Measurements from ENCODE around the gene CST1. TPM values are rescaled to one million over a fixed set of nuclear protein-coding genes. Genes with fewer than 3 reads are reported as not detected.
"Not testable (repeated sequence)": the region's sequence is repeated elsewhere in the genome, so short reads cannot be mapped to it uniquely, and the experiment has no call there.

CST1 gene
- total and polyA plus RNA-seq, 2 experiments from 2014 or later, result 12.8 to 13.6 TPM

- no peak for DNase-seq (ENCODE audit: low spot score)
- H3K36me3 ChIP-seq (replicated peaks; ENCODE audit: insufficient read depth, low read depth), result no peaks in the 10 kb centered on the region
- 96% methylated on average over 2 of the region's 2 CpGs for WGBS (ENCODE audit: low lambda C conversion rate, missing lambda C conversion rate)
- no peak for TF ChIP-seq EZH2phosphoT487 (IDR thresholded peaks at IDR 0.05; ENCODE audit: low read depth, severe bottlenecking, unreplicated experiment)
- TF ChIP-seq CTCF (IDR thresholded peaks at IDR 0.05; ENCODE audit: poor library complexity), result no peak
- TF ChIP-seq EZH2 (IDR thresholded peaks at IDR 0.05; ENCODE audit: borderline replicate concordance), result no peak
- no peaks in the 10 kb centered on the region for H3K9me2 ChIP-seq (replicated peaks; ENCODE audit: insufficient read depth)
- no peak overlapping the region for H3K4me2 ChIP-seq
- no peak overlapping the region for H3K27ac ChIP-seq
- no peaks in the 10 kb centered on the region for H3K79me2 ChIP-seq
- H3K4me3 ChIP-seq, result no peak overlapping the region
- no peaks in the 10 kb centered on the region for H3K9me3 ChIP-seq (ENCODE audit: low read depth)
- no peaks in the 10 kb centered on the region for H3K27me3 ChIP-seq
- H2AFZ ChIP-seq, result no peak overlapping the region
- no peaks in the 10 kb centered on the region for H4K20me1 ChIP-seq (ENCODE audit: insufficient read depth, poor library complexity, severe bottlenecking)
- no peaks in the 10 kb centered on the region for H3K4me1 ChIP-seq (ENCODE audit: insufficient read depth)
These were observed 5.5 kb downstream of the CST1 start for GRCh38 chr20:23745247-23745646.

GRCh38 chr20:23744817-23745216 lies 5.9 kb downstream of the CST1 start:
- H3K4me3 ChIP-seq, result no peak overlapping the region
- H3K9me2 ChIP-seq (replicated peaks; ENCODE audit: insufficient read depth), result no peaks in the 10 kb centered on the region
- DNase-seq (ENCODE audit: low spot score), result no peak
- no peaks in the 10 kb centered on the region for H4K20me1 ChIP-seq (ENCODE audit: insufficient read depth, poor library complexity, severe bottlenecking)
- no peaks in the 10 kb centered on the region for H3K9me3 ChIP-seq (ENCODE audit: low read depth)
- WGBS (ENCODE audit: low lambda C conversion rate, missing lambda C conversion rate), result 78% methylated on average over 1 of the region's 1 CpG
- no peaks in the 10 kb centered on the region for H3K4me1 ChIP-seq (ENCODE audit: insufficient read depth)
- TF ChIP-seq EZH2phosphoT487 (IDR thresholded peaks at IDR 0.05; ENCODE audit: low read depth, severe bottlenecking, unreplicated experiment), result no peak
- no peak for TF ChIP-seq CTCF (IDR thresholded peaks at IDR 0.05; ENCODE audit: poor library complexity)
- no peak for TF ChIP-seq EZH2 (IDR thresholded peaks at IDR 0.05; ENCODE audit: borderline replicate concordance)
- no peaks in the 10 kb centered on the region for H3K27me3 ChIP-seq
- no peak overlapping the region for H2AFZ ChIP-seq
- H3K79me2 ChIP-seq, result no peaks in the 10 kb centered on the region
- H3K4me2 ChIP-seq, result no peak overlapping the region
- H3K36me3 ChIP-seq (replicated peaks; ENCODE audit: insufficient read depth, low read depth), result no peaks in the 10 kb centered on the region
- no peak overlapping the region for H3K27ac ChIP-seq

- not testable (repeated sequence) for H3K27ac ChIP-seq; H3K36me3 ChIP-seq (replicated peaks; ENCODE audit: insufficient read depth, low read depth); H3K27me3 ChIP-seq; DNase-seq (ENCODE audit: low spot score); H4K20me1 ChIP-seq (ENCODE audit: insufficient read depth, poor library complexity, severe bottlenecking); H3K79me2 ChIP-seq; H2AFZ ChIP-seq; H3K4me2 ChIP-seq; H3K4me1 ChIP-seq (ENCODE audit: insufficient read depth); H3K9me3 ChIP-seq (ENCODE audit: low read depth); H3K9me2 ChIP-seq (replicated peaks; ENCODE audit: insufficient read depth); H3K4me3 ChIP-seq
- WGBS (ENCODE audit: low lambda C conversion rate, missing lambda C conversion rate), result 78% methylated on average over 3 of the region's 3 CpGs
These were observed 15.3 kb downstream of the CST1 start for GRCh38 chr20:23735391-23735790.

GRCh38 chr20:23734949-23735348 lies 15.8 kb downstream of the CST1 start:
- 85% methylated on average over 2 of the region's 2 CpGs for WGBS (ENCODE audit: low lambda C conversion rate, missing lambda C conversion rate)
- not testable (repeated sequence) for H2AFZ ChIP-seq; DNase-seq (ENCODE audit: low spot score); H3K79me2 ChIP-seq; H3K9me3 ChIP-seq (ENCODE audit: low read depth); H3K36me3 ChIP-seq (replicated peaks; ENCODE audit: insufficient read depth, low read depth); H4K20me1 ChIP-seq (ENCODE audit: insufficient read depth, poor library complexity, severe bottlenecking); H3K27ac ChIP-seq; H3K4me3 ChIP-seq; H3K27me3 ChIP-seq; H3K4me2 ChIP-seq; H3K9me2 ChIP-seq (replicated peaks; ENCODE audit: insufficient read depth); H3K4me1 ChIP-seq (ENCODE audit: insufficient read depth)

GRCh38 chr20:23734440-23734839 lies 16.3 kb downstream of the CST1 start:
- H3K9me3 ChIP-seq (ENCODE audit: low read depth); H3K4me2 ChIP-seq; H3K4me3 ChIP-seq; H3K79me2 ChIP-seq; H3K9me2 ChIP-seq (replicated peaks; ENCODE audit: insufficient read depth); H3K27me3 ChIP-seq; H3K4me1 ChIP-seq (ENCODE audit: insufficient read depth); DNase-seq (ENCODE audit: low spot score); H4K20me1 ChIP-seq (ENCODE audit: insufficient read depth, poor library complexity, severe bottlenecking); H3K36me3 ChIP-seq (replicated peaks; ENCODE audit: insufficient read depth, low read depth); H2AFZ ChIP-seq; H3K27ac ChIP-seq: not testable (repeated sequence)
- 89% methylated on average over 1 of the region's 1 CpG for WGBS (ENCODE audit: low lambda C conversion rate, missing lambda C conversion rate)

Data from hepatocyte (in vitro differentiated cells).